Endometrial microvascular endothelial cells (primary cell): ENCODE results near the gene USP6NL. TPM values are rescaled to one million over a fixed set of nuclear protein-coding genes. Genes with fewer than 3 reads are reported as not detected.

Experiments used
- in situ Hi-C: cut with HindIII; loops from 2 replicates; pipeline ENCODE4 v1.10.0; 2017; ENCODE audit warnings: low sequenced_read_pairs, low pct_unique_long_range_greater_than_20kb; ENCODE audit errors: inconsistent ontology term
- total RNA-seq: library from RNA; depleted of rRNA; stranded (reverse); fragments of >200 nt; gene quantifications from one replicate; pipeline ENCODE4 v1.2.3, GENCODE V29; 2015; ENCODE audit errors: inconsistent ontology term

USP6NL gene
- total RNA-seq, 1 donor from 2014 or later, result 14.7 TPM

DNA sequence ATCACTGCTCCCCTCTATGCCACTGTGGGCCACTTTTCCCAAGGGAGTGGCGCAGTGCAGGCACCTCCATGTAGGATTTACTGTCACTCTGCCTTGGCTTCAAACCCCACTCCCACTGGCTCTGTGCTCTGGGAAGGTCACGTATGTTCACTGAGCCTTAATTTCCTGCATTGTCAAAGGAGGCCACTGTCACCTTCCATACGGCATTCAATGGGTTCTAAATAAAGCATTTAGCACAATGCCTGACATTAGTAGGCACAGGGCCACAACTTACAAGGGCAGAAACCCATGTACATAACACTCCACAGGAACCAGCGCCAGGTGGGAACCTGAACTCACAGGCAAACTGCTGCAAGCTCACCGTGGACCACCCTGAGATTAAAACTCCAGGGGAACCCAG lies 196.4 kb downstream of the USP6NL start:
- in situ Hi-C loops, result no loop called here

DNA sequence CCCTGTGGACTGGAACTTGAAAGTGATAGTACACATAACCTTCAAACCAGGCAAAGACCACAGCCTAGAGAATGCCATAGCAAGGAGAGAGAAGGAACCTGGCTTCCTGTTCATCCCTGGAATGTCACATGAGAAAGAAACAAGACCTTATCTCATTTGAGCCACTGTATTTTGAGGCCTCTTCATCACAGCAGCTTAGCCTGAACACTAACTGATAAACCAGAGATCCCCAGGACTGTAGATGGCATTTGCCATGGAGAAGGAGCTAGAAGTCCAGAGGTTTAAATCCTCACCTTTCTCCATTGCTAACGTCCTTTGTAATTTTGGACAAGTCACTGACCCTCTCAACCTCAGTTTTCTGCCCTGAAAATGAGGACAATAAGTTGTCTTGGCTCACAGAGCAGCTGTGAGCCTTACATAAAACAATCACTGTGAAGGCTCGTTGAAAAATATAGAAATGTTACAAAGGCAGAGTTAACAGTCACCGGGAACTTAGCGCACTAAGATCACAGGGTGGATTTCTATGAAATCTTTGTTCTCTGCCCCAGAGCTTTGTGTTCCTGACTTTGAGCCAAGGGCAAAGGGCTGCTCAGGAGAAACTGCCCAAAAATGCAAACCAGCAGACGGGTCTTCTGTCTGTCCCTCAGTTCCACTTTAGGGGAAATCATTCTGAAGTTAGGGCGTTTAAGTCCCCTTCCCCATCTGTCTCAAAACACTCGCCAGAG lies 197.0 kb downstream of the USP6NL start:
- in situ Hi-C loops, result no loop called here

DNA sequence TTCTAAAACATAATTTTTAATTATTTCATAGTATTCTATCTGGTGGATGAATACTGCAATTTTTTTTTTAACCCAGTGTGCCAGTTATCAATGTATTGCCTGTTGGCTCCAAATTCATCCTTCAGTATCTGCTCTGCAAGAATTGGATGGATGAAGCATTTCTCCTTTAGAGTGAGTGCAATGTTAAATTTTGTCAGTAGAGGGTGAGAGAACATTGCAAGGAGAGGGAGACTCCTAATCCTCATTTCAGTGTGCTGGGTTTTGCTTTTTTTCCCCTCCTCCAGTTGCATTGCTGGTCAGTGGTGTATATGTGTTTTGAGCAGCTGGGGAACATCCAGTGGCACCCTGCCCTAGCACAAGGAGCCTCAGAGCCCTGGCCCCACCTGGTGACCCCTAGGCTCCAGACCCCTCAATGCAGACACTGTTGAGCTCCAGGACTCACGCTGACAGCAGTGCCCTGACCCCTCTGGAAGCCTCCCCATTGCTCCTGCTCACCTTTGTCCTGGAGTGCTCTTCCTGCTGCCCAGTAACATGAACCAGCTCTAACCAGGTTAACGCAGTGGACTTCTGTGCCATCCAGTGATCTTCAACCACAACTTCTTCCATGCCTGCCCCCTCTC lies 199.4 kb downstream of the USP6NL start:
- in situ Hi-C loops, result no loop called here

DNA sequence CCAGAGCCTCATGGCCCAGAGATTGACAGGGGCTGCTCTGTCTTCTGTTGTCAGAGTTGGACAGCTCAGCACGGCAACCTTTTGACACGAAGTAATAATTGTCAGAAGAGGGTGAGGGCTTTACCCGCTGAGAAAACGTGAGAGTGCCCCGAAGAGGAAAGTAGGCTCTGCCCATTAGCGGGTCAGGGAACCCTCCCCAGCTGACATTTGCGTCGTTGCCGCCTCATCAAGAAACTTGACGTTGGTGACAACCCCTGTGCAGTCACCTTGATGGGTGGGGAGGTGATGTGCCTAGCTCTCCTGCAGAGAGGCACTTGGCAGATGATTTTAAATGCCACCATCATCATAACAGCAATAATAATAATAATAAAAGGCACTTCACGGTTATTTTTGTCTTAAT lies 202.1 kb downstream of the USP6NL start:
- in situ Hi-C loops, result no loop called here

DNA sequence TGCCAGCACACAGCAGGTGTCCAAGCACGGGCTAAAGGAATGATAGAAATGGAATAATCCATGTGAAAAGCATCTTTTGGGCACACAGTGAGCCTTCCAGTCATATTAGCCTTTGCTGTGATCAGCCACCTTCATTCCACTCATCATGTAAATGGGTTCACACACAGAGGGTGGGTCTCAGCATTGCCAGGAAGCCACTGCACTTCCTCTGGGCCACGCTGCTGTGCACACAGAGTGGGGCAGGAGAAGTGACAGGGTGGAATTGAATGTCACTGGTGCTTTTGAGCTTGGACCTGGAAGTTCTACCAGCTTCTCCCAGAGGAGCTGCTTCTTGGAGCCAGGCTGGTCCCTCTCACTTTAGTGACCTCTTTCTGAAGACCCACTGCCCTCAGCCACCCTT lies 203.5 kb downstream of the USP6NL start:
- in situ Hi-C loops, result no loop called here

DNA sequence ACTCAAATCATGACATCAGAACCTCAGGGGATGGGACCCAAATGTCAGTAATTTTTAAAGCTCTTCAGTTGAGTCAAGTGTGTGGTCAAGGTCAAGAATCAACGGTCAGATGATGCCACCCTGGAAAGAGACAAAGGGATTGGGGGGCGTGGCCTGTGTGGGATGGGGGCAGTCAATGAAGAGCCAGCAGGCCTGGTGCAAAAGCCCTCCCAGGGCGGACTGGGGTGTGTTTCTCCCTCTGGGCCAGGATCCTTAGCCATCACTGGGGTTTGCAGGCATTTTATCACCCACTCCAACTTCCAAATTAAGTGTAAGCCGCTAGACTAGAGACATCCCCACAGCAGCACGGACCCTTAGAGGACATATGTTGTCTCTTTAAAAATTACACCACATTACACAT lies 204.7 kb downstream of the USP6NL start:
- in situ Hi-C loops, result no loop called here

DNA sequence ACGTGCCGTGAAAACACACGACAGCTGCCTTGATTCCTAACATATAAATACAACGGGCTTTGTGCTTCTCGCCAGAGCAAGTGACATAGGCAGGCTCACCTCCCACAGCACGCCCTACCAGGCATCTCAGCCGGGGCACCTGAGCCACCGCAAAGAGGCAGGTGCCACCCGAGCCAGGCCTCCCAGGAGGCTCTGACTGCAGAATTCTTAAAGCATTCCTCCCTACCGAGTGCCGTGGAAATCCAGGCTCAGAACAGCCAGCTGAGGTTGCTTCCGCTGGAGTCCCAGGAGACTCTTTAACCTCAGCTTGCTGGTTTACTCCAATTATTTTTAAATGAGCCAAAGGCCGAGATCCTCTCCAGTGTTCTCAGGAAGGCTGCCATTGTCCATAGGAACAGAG lies 206.5 kb downstream of the USP6NL start:
- in situ Hi-C loops, result no loop called here

Other genes starting within 250 kb of the USP6NL start
- gene ECHDC3, start 130.7 kb upstream of the USP6NL start, total RNA-seq, result 16.8 TPM
- 15.2 TPM for gene PROSER2, start 211.7 kb upstream of the USP6NL start, total RNA-seq